Thyroid gland (tissue), 4 donors: Measurements from ENCODE around the gene STOML2.

Source experiments
- CTCF ChIP-seq, 6 experiments: fragments of 200-600 bp in 3 of 6; fragments of 450-650 bp in 3 of 6; sonication (generic) in 3 of 6; IDR thresholded peaks; one replicate each; pipeline ENCODE4 v1.5.1; 2016 to 2019; ENCODE audit warnings: antibody characterized with exemption in 6 of 6, mild to moderate bottlenecking in 2 of 6, inconsistent platforms in 1 of 6, moderate library complexity in 1 of 6
- POLR2A ChIP-seq, 2 donors: fragments of 450-650 bp; IDR thresholded peaks; one replicate each; pipeline ENCODE4 v1.6.1; 2017; ENCODE audit warnings: antibody characterized with exemption in 2 of 2, mild to moderate bottlenecking in 2 of 2, moderate library complexity in 1 of 2

GRCh38 chr9:35079041-35079425, 23.9 kb downstream of the STOML2 start:
- no peak for TF ChIP-seq CTCF (IDR thresholded peaks at IDR 0.05)
- no peak for TF ChIP-seq POLR2A (IDR thresholded peaks at IDR 0.05)
